KG1 (cell line): ENCODE measurements around the gene SMIM20.

Experiments
- DNase-seq: peaks from one replicate; lab custom pipeline; 2025; lab: John Stamatoyannopoulos, UW

Gene SMIM20

GRCh38 chr4:25954293-25954904, 40.4 kb downstream of the SMIM20 start:
- DNase-seq, result no peak

GRCh38 chr4:25955705-25956104, 41.7 kb downstream of the SMIM20 start:
- DNase-seq, result no peak

GRCh38 chr4:25956260-25956659, 42.2 kb downstream of the SMIM20 start:
- no peak for DNase-seq

GRCh38 chr4:25958110-25958509, 44.1 kb downstream of the SMIM20 start:
- no peak for DNase-seq

- DNase-seq, result no peak
Measured at GRCh38 chr4:25962393-25962792, 48.4 kb downstream of the SMIM20 start.

- no peak for DNase-seq
Measured at GRCh38 chr4:25965629-25966028, 51.6 kb downstream of the SMIM20 start.

GRCh38 chr4:25966171-25966570, 52.2 kb downstream of the SMIM20 start:
- no peak for DNase-seq

- DNase-seq, result no peak
Measured at GRCh38 chr4:25969374-25970155, 55.5 kb downstream of the SMIM20 start.

- no peak for DNase-seq
Measured at GRCh38 chr4:25970226-25970675, 56.2 kb downstream of the SMIM20 start.

- no peak for DNase-seq
Measured at GRCh38 chr4:25970691-25971432, 56.8 kb downstream of the SMIM20 start.

GRCh38 chr4:25972366-25972765, 58.3 kb downstream of the SMIM20 start:
- no peak for DNase-seq

- DNase-seq, result no peak
Measured at GRCh38 chr4:25972984-25973745, 59.1 kb downstream of the SMIM20 start.

- no peak for DNase-seq
Measured at GRCh38 chr4:25976780-25977179, 62.8 kb downstream of the SMIM20 start.

GRCh38 chr4:25977397-25978170, 63.6 kb downstream of the SMIM20 start:
- DNase-seq, result no peak

- no peak for DNase-seq
Measured at GRCh38 chr4:25978327-25978726, 64.3 kb downstream of the SMIM20 start.
